Measurements from ENCODE around the gene GATB.

GATB gene

DNA sequence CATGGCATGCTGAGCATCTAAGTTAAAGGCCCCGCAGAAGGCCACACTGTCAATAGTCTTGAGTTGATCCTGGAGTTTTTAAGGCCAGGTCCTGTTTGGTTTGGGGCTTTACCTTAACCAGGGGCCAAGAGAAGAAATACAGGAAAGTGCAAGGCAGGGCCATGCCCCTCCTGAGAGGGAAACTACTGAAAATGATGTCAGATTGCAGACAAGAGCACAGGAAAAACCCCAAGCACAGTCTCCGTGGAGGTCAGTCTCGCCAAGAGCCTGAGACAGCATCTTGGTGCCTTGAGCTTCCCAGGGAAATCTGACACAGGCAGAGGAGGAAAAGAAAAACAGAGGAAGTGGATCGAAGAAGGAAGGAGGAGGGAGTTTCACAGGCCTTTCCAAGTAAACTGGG, 32.2 kb upstream of the GATB start:
- no peak for DNase-seq (ENCODE audit: low read depth, low spot score)
- H3K9me3 ChIP-seq (ENCODE audit: low read depth, low read length), result no peaks in the 10 kb centered on the region
- no peak overlapping the region for H3K9ac ChIP-seq (ENCODE audit: insufficient read length)
- TF ChIP-seq EZH2 (IDR thresholded peaks at IDR 0.05) (no peak), FOXP2 (optimal IDR thresholded peaks at IDR 0.05; ENCODE audit: control extremely low read depth, extremely low read length, insufficient read depth) (no peak), POLR2AphosphoS5 (IDR thresholded peaks at IDR 0.05; ENCODE audit: borderline replicate concordance, low read depth, low read length) (no peak)
- H3K4me3 ChIP-seq, result no peak overlapping the region
- no peak overlapping the region for H3K27ac ChIP-seq
- H3K36me3 ChIP-seq (ENCODE audit: insufficient read depth, low read length), result no peaks in the 10 kb centered on the region

DNA sequence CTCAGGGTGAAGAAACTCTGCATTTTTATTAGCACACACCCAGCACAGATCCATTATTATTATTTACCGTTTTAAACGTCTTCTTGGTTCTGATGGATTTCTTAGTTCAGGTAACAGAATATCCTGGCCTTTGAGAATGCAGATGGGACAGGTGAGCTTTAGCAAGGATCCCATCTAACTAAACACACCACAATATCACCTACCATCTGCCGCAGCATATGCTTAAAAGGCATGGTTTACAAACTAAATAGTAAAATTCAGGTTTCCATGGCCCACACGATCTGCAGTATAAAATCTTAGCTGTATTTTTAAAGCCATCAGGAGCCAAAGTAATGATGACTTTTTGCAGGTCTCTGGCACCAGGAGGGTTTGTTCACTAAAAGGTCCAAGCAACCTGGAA, 31.7 kb upstream of the GATB start:
- no peak overlapping the region for H3K4me3 ChIP-seq

GRCh38 chr4:151788021-151788420, 27.2 kb upstream of the GATB start:
- Histone ChIP-seq H3K27ac (no peak overlapping the region), H3K9ac (ENCODE audit: insufficient read length) (no peak overlapping the region), H3K4me3 (no peak overlapping the region), H3K36me3 (ENCODE audit: insufficient read depth, low read length) (no peaks in the 10 kb centered on the region), H3K9me3 (ENCODE audit: low read depth, low read length) (no peaks in the 10 kb centered on the region)
- no peak for TF ChIP-seq EZH2 (IDR thresholded peaks at IDR 0.05)
- DNase-seq (ENCODE audit: low read depth, low spot score), result no peak

More for the DNA sequence above, 31.7 kb upstream of the GATB start:
- no peak for DNase-seq (ENCODE audit: low read depth, low spot score)
- Histone ChIP-seq H3K9me3 (ENCODE audit: low read depth, low read length) (no peaks in the 10 kb centered on the region), H3K9ac (ENCODE audit: insufficient read length) (no peak overlapping the region), H3K36me3 (ENCODE audit: insufficient read depth, low read length) (no peaks in the 10 kb centered on the region), H3K27ac (no peak overlapping the region)
- no peak for TF ChIP-seq POLR2AphosphoS5 (IDR thresholded peaks at IDR 0.05; ENCODE audit: borderline replicate concordance, low read depth, low read length)

DNA sequence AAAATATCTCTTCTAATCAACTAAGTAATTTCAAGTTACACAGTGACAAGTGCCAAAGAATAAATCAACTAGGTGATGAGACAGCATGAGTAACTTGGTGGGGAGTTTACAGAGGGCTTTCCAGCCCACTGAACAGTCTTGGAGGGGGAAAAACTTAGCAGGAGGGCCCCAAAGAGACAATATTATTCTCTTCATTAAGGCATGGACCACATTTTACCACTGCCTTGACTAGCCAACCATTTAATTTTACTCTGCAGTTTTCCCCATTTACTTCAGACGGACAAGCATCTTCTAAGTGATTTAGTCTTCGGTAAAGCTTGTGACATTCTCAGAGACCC, 25.3 kb upstream of the GATB start:
- DNase-seq (ENCODE audit: low read depth, low spot score), result no peak

GRCh38 chr4:151785484-151786157, 24.8 kb upstream of the GATB start:
- H3K27ac ChIP-seq, result no peak overlapping the region
- no peaks in the 10 kb centered on the region for H3K9me3 ChIP-seq (ENCODE audit: low read depth, low read length)
- TF ChIP-seq FOXP2 (optimal IDR thresholded peaks at IDR 0.05; ENCODE audit: control extremely low read depth, extremely low read length, insufficient read depth) (no peak), POLR2AphosphoS5 (IDR thresholded peaks at IDR 0.05; ENCODE audit: borderline replicate concordance, low read depth, low read length) (no peak), EZH2 (IDR thresholded peaks at IDR 0.05) (no peak)
- no peak for DNase-seq (ENCODE audit: low read depth, low spot score)
- H3K9ac ChIP-seq (ENCODE audit: insufficient read length), result no peak overlapping the region
- H3K4me3 ChIP-seq, result no peak overlapping the region
- no peaks in the 10 kb centered on the region for H3K36me3 ChIP-seq (ENCODE audit: insufficient read depth, low read length)

More for the DNA sequence above, 25.3 kb upstream of the GATB start:
- no peak overlapping the region for H3K27ac ChIP-seq
- no peaks in the 10 kb centered on the region for H3K36me3 ChIP-seq (ENCODE audit: insufficient read depth, low read length)
- H3K9ac ChIP-seq (ENCODE audit: insufficient read length), result no peak overlapping the region
- no peak overlapping the region for H3K4me3 ChIP-seq
- TF ChIP-seq EZH2 (IDR thresholded peaks at IDR 0.05), result no peak
- no peak for TF ChIP-seq FOXP2 (optimal IDR thresholded peaks at IDR 0.05; ENCODE audit: control extremely low read depth, extremely low read length, insufficient read depth)
- TF ChIP-seq POLR2AphosphoS5 (IDR thresholded peaks at IDR 0.05; ENCODE audit: borderline replicate concordance, low read depth, low read length), result no peak
- no peaks in the 10 kb centered on the region for H3K9me3 ChIP-seq (ENCODE audit: low read depth, low read length)

- DNase-seq (ENCODE audit: low read depth, low spot score), result no peak
- no peaks in the 10 kb centered on the region for H3K9me3 ChIP-seq (ENCODE audit: low read depth, low read length)
- no peak overlapping the region for H3K9ac ChIP-seq (ENCODE audit: insufficient read length)
- no peak overlapping the region for H3K4me3 ChIP-seq
- H3K36me3 ChIP-seq (ENCODE audit: insufficient read depth, low read length), result no peaks in the 10 kb centered on the region
- H3K27ac ChIP-seq, result no peak overlapping the region
- TF ChIP-seq FOXP2 (optimal IDR thresholded peaks at IDR 0.05; ENCODE audit: control extremely low read depth, extremely low read length, insufficient read depth) (no peak), EZH2 (IDR thresholded peaks at IDR 0.05) (no peak), POLR2AphosphoS5 (IDR thresholded peaks at IDR 0.05; ENCODE audit: borderline replicate concordance, low read depth, low read length) (no peak)
Measured at GRCh38 chr4:151784706-151785105, 23.9 kb upstream of the GATB start.

- no peak for TF ChIP-seq POLR2AphosphoS5 (IDR thresholded peaks at IDR 0.05; ENCODE audit: borderline replicate concordance, low read depth, low read length)
- no peak for TF ChIP-seq FOXP2 (optimal IDR thresholded peaks at IDR 0.05; ENCODE audit: control extremely low read depth, extremely low read length, insufficient read depth)
- H3K9ac ChIP-seq (ENCODE audit: insufficient read length), result no peak overlapping the region
- no peak for DNase-seq (ENCODE audit: low read depth, low spot score)
- H3K4me3 ChIP-seq, result no peak overlapping the region
- no peak overlapping the region for H3K27ac ChIP-seq
- no peaks in the 10 kb centered on the region for H3K36me3 ChIP-seq (ENCODE audit: insufficient read depth, low read length)
- no peaks in the 10 kb centered on the region for H3K9me3 ChIP-seq (ENCODE audit: low read depth, low read length)
Measured at GRCh38 chr4:151783867-151784266, 23.1 kb upstream of the GATB start.

- Histone ChIP-seq H3K9me3 (ENCODE audit: low read depth, low read length) (no peaks in the 10 kb centered on the region), H3K27ac (no peak overlapping the region), H3K9ac (ENCODE audit: insufficient read length) (no peak overlapping the region), H3K36me3 (ENCODE audit: insufficient read depth, low read length) (no peaks in the 10 kb centered on the region), H3K4me3 (no peak overlapping the region)
- TF ChIP-seq EZH2 (IDR thresholded peaks at IDR 0.05), result no peak
- TF ChIP-seq FOXP2 (optimal IDR thresholded peaks at IDR 0.05; ENCODE audit: control extremely low read depth, extremely low read length, insufficient read depth), result no peak
- no peak for TF ChIP-seq POLR2AphosphoS5 (IDR thresholded peaks at IDR 0.05; ENCODE audit: borderline replicate concordance, low read depth, low read length)
- DNase-seq (ENCODE audit: low read depth, low spot score), result no peak
Measured at GRCh38 chr4:151782296-151782695, 21.5 kb upstream of the GATB start.

GRCh38 chr4:151781026-151781425, 20.2 kb upstream of the GATB start:
- no peak overlapping the region for H3K4me3 ChIP-seq
- TF ChIP-seq POLR2AphosphoS5 (IDR thresholded peaks at IDR 0.05; ENCODE audit: borderline replicate concordance, low read depth, low read length) (no peak), EZH2 (IDR thresholded peaks at IDR 0.05) (no peak), FOXP2 (optimal IDR thresholded peaks at IDR 0.05; ENCODE audit: control extremely low read depth, extremely low read length, insufficient read depth) (no peak)
- H3K9me3 ChIP-seq (ENCODE audit: low read depth, low read length), result no peaks in the 10 kb centered on the region
- no peak for DNase-seq (ENCODE audit: low read depth, low spot score)
- H3K9ac ChIP-seq (ENCODE audit: insufficient read length), result no peak overlapping the region
- H3K36me3 ChIP-seq (ENCODE audit: insufficient read depth, low read length), result no peaks in the 10 kb centered on the region
- no peak overlapping the region for H3K27ac ChIP-seq
